ENCODE measurements around the gene KCNQ2.

The KCNQ2 gene

DNA sequence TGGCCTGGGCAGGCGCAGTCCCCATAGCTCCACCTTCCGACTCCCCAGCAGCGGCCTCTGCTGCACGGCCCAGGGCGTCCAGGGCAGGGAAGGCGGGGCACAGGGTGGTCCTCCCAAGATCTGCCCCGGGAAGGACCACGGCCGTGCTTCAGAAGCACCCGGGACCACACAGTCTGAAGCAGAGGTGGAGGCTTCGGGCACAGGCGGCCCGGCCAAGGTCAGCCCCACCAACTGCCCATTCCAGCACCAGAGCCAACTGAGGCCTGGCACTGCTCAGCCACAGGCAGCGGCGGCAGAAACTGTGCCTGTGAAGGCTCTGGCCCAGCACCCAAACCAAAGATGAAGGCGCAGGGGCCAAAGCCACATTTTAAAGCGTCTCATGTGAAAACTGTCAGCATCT, 20.6 kb downstream of the KCNQ2 start:
- no peak for DNase-seq

DNA sequence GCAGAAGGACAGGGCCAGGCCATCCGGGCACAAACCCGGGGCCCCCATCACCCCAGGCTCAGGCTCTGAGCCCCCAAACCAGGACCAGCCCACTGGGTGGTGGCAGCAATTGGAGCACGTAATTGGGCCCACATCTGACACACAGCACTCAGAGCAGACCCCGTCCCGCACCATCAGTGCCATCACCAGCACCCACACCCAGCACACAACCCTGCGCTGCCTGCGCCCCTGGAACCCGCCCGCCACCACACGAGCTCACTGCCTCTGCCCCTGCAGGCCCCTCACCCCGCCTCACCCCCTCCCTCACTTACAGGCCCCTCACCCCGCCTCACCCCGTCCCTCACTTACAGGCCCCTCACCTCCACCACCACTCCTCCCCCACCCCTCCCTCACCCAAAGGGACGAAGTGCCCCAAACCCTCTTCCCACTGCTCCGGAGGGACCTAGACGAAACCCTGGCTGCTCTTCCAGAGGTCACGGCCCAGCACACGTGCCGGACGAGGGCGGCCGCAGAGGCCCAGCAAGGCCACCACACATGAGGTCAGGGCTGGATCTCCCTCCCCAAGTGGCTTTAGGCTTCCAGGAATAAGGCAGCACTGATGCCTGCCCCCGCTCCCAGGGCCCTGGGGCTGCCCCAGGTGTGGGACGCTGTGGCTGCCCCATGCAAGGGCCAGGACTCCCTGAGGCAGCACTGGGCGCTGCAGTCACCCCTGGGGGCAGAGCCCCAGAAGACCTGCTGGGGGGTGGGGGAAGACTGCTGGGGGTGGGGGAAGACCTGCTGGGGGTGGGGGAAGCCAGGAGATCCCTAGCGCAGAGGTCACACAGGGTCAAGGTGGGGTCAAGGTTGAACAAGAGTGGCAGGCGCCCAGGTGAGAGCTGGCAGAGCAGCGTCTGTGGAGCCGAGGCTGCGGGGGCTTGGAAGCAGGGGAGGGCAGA, 22.4 kb downstream of the KCNQ2 start:
- no peak for DNase-seq

- DNase-seq: no peak
These were observed 23.4 kb downstream of the KCNQ2 start for GRCh38 chr20:63449025-63449424.

GRCh38 chr20:63448031-63448430, 24.4 kb downstream of the KCNQ2 start:
- no peak for DNase-seq

- no peak for DNase-seq
These were observed 25.1 kb downstream of the KCNQ2 start for GRCh38 chr20:63447320-63447719.

GRCh38 chr20:63446216-63447024, 26.0 kb downstream of the KCNQ2 start:
- DNase-seq: no peak

- no peak for DNase-seq
These were observed 27.2 kb downstream of the KCNQ2 start for GRCh38 chr20:63445075-63445734.

DNA sequence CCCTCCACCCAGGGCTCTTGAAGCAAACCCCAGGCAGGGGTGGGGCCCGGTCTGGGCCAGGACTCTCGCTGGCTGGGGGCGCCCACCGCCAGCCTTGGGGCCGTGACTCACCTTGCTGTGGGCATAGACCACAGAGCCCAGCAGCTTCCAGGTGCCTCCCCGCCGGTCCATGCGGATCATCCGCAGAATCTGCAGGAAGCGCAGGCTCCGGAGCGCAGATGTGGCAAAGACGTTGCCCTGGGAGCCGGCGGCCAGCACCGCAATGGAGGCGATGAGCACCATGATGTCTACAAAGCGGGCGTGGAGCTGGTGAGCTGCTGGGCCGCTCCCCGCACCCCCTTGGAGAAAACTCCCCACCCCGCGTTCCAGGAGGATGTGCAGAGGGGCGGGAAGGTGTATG, 27.9 kb downstream of the KCNQ2 start:
- DNase-seq: no peak

DNA sequence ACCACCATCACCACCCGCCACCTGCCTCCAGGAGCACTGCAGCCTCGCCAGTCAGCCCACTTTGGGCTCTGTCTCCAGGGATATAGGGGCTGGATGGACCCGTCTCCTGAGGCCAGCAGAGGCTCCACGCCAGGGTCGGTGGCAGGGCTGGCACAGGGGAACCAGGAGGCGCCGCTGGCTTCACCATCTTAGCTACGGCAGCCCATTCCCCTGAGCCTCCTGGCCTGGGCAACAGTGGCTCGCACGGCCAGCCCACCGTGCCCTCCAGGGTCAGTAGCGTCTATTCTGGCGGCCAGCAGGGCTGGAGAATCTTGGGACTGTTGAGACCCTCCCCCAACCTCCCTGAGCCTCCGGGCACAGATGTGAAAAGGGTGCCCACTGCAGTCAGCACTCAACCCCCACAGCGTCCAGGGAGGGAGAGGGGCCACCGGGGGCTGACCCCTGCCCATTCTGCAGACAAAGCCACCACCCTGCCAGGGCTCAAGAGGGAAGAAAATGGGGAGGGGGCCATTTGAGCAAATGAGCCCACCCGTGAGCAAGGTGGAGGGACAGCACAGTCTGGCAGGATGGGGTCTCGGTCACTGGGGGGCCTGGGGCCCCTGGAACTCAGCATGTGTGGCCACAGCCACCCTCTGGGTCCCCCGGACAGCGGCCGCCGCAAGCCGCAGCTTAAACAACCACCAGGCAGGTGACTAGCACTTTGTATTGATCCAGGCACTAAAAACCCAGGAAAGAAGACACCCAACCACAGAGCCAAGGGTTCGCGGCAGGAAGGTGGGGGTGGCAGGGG, 28.7 kb downstream of the KCNQ2 start:
- no peak for DNase-seq

GRCh38 chr20:63442100-63442493, 30.4 kb downstream of the KCNQ2 start:
- DNase-seq: peak; percentile 80

GRCh38 chr20:63441136-63442099, 31.0 kb downstream of the KCNQ2 start:
- DNase-seq: peak; percentile 42

DNA sequence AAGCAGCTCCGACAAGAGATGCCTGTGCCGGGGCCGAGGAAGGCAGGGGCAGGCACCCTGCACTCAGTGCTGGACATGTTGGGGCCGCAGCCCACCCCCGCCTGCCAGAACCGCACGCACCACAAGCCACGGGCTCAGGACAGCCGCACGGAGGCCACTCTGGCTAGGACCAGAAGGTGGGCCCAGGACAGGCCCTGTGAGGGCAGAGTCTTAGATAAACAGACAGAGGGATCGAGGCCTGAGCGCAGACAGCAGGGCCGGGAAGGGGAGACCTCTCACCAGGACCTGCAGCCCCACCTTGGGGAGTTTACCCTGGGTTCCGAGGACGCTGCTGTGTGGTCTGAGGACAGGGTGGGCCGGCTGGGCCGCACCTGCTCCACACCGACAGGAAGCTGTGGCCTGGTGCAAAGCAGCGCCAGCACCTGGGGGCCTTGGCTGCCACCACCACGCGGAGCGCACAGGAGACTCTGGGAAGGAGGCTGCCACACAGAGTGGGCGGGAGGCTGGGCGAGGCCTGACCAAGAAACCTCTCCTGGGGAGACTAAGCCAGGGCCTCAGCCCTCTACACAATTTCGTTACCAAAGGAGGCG, 32.0 kb downstream of the KCNQ2 start:
- DNase-seq: no peak

GRCh38 chr20:63439866-63440265, 32.6 kb downstream of the KCNQ2 start:
- no peak for DNase-seq

- DNase-seq: no peak
These were observed 34.3 kb downstream of the KCNQ2 start for GRCh38 chr20:63438121-63438520.

DNA sequence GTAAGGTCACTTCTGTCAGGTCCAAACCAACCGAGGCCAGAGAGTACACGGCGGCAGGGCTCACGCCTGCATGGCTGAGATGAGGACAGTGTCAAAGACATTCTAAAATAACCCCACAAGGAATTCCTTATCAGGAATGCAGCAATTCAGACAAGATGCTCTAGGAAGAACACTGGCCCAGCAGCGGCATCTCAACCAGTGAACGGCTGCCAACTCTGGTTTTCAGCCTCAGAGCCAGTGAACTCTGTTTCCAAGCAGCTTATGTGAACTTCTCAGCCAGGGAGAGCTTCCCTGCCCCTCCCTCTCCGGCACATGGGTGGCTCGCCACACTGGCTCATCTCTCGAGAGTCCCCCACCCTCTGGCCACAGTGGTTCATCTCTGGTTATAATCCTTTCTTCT, 36.9 kb downstream of the KCNQ2 start:
- DNase-seq: no peak

- peak; percentile 90 for DNase-seq
These were observed 37.7 kb downstream of the KCNQ2 start for GRCh38 chr20:63434599-63435378.

DNA sequence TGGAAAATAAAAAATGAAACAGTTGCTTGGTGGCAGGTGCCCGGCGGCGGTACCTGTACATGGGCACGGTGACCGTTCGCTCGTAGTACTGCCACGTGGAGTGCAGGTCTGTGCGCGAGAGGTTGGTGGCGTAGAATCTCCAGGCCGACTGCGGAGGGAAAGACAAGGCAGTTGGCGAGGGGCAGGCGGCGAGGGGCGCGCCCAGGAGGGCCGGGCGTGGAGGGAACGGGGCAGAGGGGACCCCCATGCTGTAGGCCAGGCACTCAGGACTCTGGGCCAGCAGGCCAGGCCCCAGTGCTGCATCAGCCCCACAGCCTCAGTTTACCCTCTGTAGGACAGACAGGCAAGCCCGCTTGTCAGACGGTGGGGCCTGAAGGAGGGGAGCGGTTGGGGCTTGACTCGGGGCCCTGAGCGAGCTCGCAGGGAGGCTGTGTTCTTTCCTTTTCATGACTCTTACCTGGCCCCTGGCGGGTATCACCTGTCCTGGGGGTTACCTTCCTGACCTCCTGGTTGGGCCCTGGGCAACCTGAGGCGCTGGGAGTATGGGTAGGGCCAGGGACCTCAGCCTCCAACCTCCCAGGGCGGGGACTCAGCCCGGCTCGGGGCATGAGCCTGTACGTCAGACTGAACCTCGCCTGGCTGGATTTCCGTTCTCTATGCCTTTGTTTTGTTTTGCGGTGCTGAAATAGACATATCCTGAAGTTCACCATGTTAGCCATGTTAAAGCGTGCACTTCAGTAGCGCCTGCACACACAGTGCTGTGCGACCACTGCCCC, 38.5 kb downstream of the KCNQ2 start:
- no peak for DNase-seq

DNA sequence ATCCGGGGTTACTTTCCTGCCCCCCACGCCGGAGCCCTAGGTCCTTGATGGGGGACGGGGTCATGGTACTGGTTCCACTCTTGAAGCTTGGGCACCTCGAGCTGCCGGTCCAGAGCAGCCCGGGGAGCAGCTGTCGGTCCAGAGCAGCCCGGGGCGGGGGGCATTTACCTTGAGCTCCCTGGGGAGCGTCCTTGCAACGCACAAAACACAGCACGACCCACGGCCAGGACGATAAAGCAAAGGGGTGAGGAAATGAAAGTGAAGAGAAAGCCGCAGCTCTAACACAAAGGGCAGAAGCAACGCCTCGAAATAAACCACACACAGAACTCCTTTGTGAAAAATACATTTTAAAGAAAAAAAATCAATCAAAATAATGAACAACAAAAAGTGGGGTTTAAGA, 39.1 kb downstream of the KCNQ2 start:
- DNase-seq: no peak
